ENCODE measurements around the gene EEF2.
"Not testable (repeated sequence)": the region's sequence is repeated elsewhere in the genome, so short reads cannot be mapped to it uniquely, and the experiment has no call there.

EEF2 gene

DNA sequence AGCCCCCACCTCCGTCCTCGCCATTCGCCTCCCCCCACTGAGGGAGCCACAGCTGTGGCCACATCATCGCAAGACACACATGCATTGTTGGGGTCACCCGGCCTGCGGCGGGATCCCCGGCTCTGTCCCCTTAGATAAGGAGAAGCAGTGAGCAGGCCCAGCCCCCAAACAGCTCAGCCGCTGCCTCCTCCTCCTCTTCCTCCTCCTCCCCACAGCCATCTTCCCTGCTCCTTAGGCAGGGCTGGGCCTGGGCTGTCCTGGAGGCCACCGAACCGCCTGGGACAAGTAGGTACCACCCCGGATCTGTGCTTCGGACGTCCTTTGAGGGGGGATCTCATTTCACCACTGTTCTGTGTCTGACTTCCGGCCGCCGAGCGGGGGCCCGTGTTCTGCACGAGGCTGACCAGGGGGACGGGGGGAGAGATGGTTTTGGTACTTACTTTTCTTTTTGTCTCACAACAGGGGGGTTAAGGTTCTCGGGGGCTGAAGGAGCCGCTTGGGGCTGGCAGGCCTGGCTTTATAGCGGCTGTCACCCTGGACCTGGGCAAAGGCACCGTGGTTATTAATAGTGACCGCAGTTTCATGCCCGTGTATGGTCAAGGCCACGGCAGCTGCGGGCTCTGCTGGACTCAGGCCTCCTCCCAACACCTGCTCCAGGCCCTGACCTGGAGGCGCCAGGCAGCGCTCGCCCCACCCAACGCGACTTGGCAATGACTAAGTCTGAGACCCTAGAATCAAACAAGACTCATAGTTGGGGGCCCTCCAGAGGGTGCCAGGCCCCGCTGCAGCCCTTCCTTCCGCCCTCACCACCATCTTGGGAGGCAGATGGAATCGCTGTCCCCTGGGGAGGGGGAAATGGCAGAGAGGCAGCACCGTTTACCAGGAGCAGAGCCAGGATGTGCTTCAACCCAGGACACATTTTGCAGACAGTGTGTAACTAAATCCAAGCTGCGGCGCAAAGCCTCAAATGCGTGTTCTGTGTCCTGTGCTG lies 34.1 kb downstream of the EEF2 start:
- peak in 1 of 3 experiments; percentile 16 for DNase-seq (ENCODE audit: low read depth in 2 of 3, low spot score in 2 of 3)

DNA sequence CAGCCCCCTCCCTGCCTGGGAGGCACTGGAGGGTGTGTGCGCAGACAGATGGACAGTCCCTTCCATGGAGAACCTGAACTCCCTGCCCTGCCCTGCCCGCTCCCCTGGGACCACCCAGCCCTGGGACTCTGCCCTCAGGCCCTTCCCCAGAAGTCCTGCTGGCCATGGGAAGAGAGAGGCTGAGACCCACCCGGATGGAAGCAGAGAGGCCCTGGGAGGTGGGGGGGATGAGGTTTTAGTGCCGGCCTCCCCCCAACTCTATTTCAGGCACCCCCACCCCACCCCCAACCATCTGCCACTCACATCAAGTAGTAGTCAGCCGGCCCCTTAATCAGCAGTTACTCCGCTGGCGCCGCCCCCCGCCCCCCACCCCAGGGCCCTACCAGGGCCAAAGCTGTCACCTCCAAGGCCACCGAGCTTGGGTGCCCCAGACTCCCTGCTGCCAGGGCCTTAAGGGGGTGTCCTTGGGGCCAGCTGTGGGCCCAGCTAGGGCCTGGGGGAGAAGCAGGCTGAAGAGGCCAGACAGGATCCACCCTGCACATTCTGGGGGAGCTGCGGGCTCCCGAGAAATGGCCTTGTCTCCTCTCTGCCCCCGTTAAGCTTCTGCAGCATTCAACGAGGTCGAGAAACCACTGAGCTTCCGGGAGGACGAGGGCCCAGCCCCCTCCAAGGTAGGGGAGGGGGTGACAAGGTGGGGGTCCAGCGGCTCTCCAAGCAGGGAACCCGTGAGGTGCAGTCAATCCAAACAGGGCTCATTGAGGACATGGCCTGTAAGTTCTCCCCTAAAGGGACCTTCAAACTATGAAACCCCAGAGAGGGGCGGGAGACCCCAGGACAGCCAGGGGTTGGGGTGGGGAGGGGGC lies 35.0 kb downstream of the EEF2 start:
- no peak for DNase-seq (ENCODE audit: low read depth in 2 of 3, low spot score in 2 of 3)

DNA sequence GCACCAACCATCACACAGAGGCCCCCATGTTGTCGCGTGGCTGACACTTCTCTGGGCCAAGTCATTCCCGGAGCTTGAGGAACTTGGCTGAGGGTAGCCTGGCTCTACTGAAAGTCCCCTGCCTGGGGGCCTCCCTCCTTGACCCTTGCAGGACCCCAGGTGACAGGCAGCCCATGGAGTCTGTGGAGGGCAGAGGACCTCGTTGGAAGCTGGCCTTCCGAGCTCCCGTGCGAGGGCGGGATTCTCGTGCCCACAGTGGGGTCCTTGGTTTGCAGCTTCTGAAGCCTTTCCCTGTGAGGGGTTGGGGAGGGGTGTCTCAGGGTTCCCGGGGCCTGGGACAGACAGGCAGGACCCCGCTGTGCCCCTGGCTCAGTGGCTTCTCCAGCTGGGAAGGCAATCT lies 36.0 kb downstream of the EEF2 start:
- no peak for DNase-seq (ENCODE audit: low read depth in 2 of 3, low spot score in 2 of 3)

DNA sequence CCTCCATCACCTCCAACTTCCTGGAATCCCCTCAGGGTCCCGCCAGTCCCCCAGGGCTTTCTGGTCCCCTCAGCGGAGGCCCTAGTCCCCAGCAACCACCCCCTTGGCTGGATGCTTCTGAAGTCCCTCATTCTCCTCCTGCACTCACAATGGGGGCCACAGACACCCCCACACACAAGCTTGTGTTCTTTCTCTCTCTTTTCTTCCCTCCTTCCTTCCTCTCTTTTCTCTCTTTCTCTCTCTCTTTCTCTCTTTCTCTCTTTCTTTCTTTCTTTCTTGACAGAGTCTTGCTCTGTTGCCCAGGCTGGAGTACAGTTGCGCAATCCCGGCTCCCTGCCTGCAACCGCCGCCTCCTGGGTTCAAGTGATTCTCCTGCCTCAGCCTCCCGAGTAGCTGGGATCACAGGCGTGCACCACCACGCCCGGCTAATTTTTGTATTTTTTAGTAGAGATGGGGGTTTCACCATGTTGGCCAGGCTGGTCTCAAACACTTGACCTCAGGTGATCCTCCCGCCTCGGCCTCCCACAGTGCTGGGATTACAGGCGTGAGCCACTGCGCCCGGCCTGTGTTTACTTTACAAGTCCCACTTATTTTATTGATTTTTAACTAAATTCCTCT lies 37.8 kb downstream of the EEF2 start:
- not testable (repeated sequence) for DNase-seq (ENCODE audit: low read depth in 2 of 3, low spot score in 2 of 3)

DNA sequence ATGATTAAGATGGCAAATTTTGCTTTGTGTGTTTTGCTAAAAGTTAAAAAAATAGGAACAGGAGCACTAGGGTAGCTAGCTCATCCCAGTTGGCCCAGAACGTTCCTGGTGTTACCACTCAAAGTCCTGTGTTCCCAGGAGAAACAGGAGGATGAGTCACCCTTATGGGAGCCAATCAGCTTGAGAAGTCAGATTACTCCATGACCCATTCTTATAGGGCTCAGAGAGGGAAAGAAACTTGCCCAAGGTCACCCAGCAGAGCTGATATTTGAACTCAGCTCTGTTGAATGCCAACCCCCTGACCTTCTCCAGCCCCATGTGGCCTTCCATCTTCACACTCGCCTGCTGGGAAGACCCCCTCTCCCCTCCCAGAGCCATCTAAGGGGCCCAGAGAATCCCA lies 39.4 kb downstream of the EEF2 start:
- DNase-seq (ENCODE audit: low read depth in 2 of 3, low spot score in 2 of 3) = no peak

DNA sequence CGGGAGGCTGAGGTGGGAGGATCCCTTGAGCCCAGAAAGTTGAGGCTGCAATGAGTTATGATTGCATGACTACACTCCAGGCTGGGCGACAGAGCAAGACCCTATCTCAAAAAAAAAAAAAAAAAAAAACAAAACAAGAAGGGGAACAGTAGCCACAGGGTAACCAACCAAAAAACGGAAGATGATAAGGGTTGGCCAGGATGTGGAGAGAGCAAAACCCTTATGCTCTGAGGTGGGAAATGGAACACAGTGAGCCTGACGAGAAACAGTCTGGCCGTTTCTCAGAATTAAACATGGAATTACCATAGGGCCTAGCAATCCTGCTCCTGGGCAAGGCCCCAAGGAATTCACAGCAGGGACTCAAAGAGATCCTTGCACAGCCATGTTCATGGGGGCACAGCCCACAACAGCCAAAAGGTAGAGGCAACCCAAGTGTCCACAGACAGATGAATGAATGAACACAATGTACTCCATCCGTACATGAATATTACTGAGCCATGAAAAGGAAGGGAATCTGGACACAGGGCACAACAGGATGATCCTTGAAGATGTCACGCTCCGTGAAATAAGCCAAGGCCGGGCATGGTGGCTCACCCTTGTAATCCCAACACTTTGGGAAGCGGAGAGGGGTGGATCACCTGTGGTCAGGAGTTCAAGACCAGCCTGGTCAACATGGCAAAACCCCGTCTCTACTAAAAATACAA lies 41.1 kb downstream of the EEF2 start:
- DNase-seq (ENCODE audit: low read depth in 2 of 3, low spot score in 2 of 3) = no peak

DNA sequence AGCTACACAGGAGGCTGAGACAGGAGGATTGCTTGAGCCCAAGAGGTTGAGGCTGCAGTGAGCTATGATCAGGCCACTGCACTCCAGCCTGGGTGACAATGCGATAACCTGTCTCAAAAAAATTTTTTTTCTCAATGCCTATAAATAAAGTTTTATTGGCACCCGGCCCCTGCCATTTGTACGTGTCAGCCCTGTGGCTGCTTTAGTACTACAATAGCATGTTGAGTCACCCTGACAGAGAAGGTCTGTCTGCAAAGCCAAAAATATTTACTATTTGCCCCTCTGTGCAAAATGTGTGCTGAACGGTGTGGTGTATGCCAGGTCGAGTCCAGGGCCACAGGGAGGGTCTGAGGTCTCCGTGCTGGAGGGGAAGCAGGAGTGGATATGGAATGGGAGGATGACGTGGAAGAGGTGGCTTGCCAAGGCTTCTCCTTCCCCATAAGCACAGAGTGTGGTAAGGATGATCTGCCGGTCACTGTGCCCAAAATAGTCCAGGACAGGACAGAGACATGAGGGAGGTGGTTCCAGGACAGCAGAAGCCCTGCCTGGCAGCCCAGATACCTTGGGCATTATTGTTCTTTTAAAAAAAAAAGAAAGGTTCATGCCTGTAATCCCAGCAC lies 42.4 kb downstream of the EEF2 start:
- no peak for DNase-seq (ENCODE audit: low read depth in 2 of 3, low spot score in 2 of 3)

DNA sequence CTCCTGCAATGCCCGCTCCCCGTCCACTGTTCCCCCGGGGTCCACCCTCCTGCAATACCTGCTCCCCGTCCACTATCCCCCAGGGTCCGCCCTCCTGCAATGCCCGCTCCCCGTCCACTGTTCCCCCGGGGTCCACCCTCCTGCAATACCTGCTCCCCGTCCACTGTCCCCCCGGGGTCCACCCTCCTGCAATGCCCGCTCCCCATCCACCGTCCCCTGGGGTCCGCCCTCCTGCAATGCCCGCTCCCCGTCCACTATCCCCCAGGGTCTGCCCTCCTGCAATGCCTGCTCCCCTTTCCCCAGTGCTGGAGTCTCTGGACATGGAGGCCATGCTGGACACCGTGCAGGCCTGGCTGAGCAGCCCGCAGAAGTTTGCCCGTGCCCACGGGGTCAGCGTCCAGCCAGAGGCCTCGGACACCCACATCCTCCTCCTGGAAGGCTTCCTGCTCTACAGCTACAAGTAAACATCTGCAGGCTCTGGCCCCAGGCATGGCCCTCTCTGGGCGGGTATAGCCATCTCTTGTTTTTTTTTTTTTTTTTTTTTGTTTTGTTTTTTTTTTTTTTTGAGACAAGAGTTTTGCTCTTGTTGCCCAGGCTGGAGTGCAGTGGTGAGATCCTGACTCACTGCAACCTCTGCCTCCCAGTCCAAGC lies 46.8 kb downstream of the EEF2 start:
- not testable (repeated sequence) for DNase-seq (ENCODE audit: low read depth in 2 of 3, low spot score in 2 of 3)

DNA sequence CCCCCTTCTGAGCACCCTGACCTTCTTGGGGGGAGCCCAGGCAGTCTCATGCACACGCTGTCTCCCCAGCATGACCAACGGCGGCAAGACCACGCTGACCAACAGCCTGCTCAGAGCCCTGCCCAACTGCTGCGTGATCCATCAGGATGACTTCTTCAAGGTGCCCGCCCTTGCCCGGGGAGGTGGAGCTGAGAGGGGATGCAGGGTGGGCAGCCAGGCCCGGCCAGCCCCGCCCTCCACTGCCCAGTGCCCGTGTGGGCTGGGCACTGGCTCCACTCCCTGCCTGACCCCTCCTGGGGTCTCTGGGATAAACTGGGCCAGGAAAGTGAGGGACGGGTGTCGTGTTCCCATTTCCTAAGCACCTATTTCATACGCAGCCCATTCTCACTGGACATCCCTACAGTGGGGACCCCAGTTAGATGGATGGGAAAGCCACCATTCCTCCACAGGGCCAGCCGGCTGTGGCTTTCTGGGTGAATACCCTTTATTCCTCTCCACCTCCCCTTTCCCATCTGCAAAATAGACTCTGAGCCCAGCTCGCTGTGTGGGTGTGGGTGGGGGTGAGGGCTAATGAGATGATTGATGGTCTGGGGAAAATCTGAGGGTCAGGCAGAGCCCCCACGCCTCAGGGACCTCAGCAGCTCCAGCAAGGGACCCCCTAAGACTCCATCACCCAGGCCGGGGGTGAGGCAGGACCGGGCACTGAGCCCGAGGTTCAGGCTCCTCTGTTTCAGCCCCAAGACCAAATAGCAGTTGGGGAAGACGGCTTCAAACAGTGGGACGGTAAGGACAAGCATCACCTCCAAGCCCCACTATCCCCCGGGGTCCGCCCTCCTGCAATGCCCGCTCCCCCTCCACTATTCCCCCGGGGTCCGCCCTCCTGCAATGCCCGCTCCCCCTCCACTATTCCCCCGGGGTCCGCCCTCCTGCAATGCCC lies 48.5 kb downstream of the EEF2 start:
- no peak for DNase-seq (ENCODE audit: low read depth in 2 of 3, low spot score in 2 of 3)

DNA sequence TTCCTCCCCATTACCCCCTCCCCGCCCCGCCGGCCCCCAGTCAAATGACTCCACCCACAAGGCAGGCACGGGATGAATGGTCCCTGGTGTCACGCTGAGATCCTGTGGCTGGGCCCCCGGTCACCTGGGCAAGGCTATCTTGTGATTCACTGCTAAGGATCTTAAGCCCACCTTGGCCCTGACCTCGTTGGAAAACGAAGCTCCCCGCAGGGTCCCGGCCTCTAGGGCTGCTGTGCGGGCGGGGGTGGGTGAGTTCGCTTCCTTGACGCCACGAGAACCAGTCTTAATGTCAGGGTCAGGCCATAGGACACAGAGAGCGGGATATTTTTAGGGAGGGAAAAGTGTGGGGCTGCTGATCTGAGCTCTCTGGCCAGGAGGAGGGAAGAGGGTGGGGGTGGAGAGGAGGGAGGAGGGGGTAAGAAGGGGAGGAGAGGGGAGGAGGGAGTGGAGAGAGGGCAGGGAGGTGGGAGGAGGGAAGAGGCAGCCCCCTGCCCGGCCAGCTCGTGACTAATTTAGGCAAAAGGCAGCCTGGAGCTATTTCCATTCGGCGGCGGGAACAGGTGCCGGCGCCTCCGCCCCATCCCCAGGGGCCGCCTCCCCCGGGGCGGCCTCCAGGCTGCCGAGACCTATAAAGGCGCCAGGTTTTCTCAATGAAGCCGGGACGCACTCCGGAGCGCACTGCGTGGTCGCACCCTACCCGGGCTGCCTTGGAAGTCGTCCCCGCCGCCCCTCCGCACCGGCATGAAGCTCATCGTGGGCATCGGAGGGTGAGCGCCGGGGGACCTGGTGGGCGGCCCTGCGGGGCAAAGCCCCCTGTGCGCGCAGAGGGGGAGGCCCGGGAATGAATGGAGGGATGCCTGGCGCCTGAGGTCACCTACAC lies 52.1 kb downstream of the EEF2 start, which contains the start of gene NMRK2:
Gene NMRK2 (plus strand): TSS at position 139 of the 880 bp plus-strand sequence. CDS start 603 bp downstream, at position 742.
- no peak for DNase-seq (ENCODE audit: low read depth in 2 of 3, low spot score in 2 of 3)

DNA sequence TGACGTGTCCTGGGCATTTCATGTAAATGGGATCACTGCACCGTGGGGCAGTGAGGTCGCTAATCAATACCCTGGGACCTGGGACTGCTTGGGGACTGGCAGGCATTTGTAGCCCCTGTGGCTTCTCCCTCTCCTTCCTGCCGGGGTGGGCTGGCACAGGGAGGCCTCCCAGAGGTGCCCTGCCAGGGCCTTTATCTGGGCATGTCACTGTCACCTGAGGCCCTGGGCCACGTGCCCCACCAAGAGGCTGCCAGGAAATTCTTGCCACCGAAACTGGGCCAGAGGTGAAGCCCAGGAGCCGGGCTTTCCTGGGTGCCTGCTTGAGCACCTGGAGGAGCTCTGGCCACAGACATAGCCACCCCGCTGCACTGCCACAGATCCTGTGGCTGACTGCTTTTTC lies 54.2 kb downstream of the EEF2 start:
- DNase-seq (ENCODE audit: low read depth in 2 of 3, low spot score in 2 of 3) = no peak
